HG03520 (cell line): ENCODE data around the gene TMEM43.
"Not testable (repeated sequence)": the region's sequence is repeated elsewhere in the genome, so short reads cannot be mapped to it uniquely, and the experiment has no call there.

Experiments used
- ATAC-seq: cut with Tn5 transposase; IDR thresholded peaks from one replicate; pipeline ENCODE4 v1.9.1; 2021; ENCODE audit warnings: mild to moderate bottlenecking, moderate library complexity; ENCODE audit not compliant: unreplicated experiment

The TMEM43 gene, protein sequence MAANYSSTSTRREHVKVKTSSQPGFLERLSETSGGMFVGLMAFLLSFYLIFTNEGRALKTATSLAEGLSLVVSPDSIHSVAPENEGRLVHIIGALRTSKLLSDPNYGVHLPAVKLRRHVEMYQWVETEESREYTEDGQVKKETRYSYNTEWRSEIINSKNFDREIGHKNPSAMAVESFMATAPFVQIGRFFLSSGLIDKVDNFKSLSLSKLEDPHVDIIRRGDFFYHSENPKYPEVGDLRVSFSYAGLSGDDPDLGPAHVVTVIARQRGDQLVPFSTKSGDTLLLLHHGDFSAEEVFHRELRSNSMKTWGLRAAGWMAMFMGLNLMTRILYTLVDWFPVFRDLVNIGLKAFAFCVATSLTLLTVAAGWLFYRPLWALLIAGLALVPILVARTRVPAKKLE

DNA sequence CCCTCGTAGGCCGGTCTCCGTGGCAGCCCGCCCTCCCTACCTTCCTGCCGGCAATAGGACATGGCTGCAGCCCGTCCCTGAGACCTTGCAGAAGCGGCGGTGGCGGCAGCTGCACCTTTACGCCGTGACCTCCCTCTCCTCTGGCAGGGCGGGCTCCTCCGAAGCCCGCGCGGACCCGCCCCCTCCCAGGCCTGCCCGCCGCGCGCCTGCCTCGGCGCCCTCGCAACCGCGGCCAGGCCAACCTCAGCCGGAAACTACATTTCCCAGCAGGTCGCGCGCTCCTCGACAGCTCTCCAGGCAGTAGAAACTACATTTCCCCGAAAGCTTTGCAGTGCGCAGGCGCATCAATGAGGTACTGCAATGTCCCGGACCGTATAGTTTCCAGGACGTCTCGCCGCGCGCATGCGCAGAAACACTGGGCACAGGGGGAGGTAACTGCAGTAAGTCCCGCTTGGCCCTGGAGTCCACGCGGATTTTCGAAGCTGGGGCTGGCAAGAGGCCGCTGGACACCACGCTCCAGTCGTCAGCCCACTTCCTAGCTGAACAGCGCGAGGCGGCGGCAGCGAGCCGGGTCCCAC is at the start of gene TMEM43, which contains the start of gene CHCHD4:
TSS of gene TMEM43 (plus strand) at position 438 of the 578 bp plus-strand sequence. CDS start 142 bp downstream, outside the sequence.
TSS of gene CHCHD4 (minus strand) at position 256 of the 578 bp plus-strand sequence. CDS start at position 62, 194 bp downstream.
- peak; percentile 79 for ATAC-seq

DNA sequence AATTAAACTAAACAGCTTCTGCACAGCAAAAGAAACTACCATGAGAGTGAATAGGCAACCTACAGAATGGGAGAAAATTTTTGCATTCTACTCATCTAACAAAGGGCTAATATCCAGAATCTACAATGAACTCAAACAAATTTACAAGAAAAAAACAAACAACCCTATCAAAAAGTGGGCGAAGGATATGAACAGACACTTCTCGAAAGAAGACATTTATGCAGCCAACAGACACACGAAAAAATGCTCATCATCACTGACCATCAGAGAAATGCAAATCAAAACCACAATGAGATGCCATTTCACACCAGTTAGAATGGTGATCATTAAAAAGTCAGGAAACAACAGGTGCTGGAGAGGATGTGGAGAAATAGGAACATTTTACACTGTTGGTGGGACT is 49.6 kb upstream of the TMEM43 start:
- ATAC-seq, result not testable (repeated sequence)

DNA sequence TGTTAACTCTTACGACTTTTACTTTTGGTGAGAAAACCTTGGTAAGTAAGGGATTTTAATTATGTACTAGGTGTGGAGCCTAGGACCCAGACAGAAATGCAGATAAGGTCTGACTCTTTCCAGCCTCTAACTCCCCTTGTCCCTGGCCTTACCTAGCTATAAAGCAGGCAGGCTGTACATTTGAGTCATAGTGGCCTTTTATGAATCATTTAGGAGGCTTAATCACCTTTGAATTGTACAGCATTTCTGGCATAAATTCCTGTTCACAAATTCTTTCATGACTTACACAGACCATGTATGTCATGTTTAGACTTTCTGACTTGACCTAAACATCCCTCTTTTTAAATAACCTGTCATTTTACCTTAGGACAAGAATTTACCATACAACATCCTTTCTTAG is 47.5 kb upstream of the TMEM43 start:
- no peak for ATAC-seq

DNA sequence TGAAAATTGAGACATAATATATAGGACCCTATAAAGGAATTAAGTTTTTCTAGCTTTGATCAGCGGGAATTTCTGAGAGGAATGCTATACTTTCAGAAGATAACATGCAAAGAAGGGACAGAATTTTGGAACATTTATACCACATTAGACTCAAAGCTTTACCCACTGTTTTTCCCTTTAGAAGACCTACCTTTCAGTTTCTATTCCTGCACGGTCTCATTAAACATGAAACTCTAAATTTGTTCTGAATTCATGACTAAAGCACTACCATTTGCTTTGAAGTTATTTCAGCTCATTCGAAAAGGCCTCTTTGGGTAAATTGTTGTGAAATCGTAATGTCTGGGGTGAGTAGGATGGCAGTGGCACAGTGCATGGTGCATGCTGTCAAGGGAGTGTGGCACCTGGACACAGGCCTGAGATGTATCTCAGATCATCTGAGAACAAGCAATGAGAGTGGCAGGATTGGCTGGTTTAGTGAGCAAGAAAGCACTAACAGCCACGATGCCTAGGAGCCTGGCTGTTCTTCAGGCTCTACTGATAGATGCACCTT is 42.7 kb upstream of the TMEM43 start:
- no peak for ATAC-seq

DNA sequence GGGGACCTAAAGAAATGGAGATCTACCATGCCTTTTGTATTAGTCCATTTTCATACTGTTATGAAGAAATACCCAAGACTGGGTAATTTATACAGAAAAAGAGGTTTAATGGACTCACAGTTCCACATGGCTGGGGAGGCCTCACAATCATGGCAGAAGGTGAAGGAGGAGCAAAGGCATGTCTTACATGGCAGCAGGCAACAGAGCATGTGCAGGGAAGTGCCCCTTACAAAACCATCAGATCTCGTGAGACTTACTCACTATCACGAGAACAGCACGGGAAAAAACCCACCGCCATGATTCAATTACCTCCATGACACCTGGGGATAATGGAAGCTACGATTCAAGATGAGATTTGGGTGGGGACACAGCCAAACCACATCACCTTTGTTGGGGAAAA is 37.4 kb upstream of the TMEM43 start:
- not testable (repeated sequence) for ATAC-seq

DNA sequence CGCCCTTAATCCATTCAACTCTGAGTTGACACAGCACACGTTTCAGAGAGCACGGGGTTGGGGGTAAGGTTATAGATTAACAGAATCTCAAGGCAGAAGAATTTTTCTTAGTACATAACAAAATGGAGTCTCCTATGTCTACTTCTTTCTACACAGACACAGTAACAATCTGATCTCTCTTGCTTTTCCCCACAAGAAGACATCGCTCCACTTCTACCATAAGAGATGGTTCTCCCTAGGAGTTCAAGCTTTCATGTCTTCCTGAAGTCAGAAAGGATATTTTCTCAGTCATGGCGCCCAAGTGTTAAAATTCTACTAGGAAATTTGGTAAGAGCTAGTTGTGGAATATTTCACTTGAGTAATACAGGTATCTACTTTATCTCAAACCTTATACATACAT is 32.9 kb upstream of the TMEM43 start:
- not testable (repeated sequence) for ATAC-seq

DNA sequence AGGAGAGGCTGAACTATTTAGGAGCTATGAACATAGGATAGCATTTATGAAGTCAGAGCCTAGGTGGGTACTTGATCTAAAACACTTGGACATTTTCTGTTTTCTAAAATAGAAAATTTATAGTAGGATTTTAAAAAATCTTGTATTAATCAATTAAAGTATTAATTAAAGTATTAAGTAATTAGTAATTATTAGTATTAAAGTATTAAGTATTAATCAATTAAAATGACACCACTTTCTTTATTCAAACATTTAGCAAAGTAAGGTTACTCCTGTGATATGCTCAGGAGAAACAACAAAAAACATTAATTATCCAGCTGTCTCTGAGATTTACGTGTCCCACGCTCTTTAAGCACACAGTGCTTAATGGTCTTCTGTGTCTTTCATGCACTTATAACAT is 32.4 kb upstream of the TMEM43 start:
- ATAC-seq, result no peak

DNA sequence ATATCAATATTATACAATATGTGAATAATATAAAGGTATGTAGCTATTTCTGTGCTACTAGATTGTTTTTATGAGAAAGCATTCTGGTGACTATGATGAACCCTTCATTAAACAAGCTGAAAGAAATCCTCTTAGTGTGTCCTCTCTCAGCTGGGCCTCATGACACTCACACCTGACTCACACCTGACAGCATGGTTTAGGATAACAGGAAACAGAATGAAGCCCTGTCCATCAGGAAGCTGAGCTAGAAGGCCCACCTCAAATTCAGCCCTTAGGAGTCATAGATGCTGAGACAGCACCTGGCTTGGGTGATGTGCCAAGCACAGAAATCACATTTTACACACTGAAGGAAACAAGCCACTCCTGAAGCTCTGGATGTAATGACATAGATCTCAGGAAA is 31.0 kb upstream of the TMEM43 start:
- ATAC-seq, result no peak

DNA sequence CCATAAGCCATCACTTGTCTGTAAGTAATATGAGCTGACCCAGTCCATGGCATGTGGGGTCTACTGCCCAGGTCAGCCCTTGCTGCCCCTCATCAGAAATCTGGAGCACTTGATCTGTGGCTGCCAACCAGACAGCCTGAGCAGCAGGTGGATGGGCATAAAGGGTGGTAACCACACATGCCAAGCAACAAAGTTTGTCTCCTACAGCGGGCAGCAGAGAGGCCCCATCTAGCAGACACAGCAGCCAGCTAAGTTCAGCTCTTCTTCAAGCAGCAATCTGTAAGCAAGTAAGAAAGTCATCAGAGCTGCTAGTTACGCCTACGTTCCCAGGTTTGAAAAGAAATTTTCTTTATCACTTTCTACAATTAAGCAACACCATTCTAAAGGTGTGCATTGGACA is 28.1 kb upstream of the TMEM43 start:
- no peak for ATAC-seq

DNA sequence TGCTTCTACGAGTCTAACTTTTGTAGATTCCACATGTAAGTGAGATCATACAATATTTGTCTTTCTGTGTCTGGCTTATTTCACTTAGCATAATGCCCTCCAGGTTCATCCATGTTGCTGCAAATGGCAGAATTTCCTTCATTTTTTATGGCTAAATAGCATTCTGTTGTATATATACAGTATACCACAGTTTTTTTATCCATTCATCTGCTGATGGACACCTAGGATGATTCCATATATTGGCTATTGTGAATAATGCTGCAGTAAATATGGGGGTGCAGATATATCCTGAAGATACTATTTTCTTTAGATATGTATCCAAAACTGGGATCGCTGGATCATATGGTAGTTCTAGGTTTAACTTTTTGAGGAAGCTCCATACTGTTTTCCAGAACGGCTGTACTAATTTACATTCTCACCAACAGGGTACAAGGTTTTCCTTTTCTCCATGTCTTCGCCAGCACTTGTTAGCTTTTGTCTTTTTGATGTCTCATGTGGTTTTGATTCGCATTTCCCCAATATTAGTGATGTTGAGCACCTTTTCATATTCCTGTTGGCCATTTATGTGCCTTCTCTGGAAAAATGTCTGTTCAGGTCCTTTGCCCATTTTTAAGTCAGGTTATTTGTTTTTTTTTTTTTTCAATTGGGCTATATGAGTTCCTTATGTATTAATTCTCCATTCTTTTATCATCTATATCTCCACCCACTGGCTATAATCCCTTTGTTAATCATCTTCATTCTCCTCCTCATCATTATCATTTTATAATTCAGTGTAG is 27.0 kb upstream of the TMEM43 start:
- ATAC-seq, result no peak

DNA sequence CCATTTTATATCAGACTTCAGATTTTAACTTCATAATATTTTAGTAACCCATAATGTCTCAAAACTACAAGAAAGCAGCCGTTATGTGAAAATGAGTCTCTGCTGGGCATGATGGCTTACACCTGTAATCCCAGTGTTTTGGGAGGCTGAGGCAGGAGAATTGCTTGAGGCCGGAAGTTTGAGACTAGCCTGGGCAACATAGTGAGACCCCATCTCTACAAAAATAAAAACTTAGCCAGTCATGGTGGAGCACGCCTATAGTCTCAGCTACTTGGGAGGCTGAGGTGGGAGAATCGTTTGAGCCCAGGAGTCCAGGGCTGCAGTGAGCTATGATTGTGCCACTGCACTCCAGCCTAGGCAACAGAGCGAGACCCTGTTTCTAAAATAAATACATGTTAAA is 15.0 kb upstream of the TMEM43 start:
- ATAC-seq, result not testable (repeated sequence)

DNA sequence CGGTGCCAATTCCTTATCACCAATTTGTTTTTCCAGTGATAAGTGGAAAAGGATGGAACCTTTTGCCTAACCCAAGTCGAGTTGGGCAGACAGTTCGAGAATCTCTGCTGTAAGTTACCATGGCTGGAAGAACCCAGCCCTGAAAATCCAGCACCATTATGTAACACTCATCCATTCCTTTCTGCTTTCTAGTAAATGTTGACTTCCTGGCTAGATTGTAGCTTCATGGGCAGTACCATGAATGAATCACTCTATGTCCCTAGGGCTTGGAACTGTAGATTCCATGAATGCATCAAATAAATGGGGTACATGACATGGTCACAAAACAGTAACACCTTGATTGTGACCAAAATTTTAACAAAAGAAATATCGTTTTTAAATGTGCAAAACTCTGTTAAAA is 14.2 kb upstream of the TMEM43 start:
- ATAC-seq, result no peak

DNA sequence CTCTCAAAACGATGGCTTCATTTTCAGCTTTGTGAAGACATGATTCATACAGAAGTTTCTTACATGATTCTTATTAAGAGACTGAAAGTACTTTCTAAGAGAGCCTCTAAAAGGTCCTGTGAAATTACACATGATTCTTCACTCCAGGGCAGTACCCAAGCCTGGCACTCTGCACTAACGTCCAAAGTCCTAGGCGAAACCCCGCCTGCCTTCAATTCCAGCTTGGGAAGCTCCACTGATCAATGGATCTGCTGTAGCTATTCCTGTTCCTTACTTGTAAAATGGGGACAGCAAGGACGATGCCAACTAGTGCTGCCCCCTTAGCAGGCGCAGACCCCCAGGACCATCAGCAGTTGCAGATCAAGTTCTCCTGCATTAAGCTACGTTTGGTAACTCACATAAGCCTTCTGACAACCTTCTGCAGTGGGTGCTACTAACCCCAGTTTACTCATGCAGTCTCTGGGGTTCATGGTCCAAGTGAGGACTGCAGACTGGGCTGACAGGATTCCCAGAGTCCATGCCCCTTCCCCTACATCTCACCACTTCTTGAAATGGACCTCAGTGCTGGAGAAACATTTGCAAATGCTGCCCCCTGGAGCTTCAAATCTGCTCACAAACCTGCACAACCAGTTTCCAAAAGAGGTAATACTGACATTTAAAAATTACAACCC is 10.8 kb upstream of the TMEM43 start:
- no peak for ATAC-seq

DNA sequence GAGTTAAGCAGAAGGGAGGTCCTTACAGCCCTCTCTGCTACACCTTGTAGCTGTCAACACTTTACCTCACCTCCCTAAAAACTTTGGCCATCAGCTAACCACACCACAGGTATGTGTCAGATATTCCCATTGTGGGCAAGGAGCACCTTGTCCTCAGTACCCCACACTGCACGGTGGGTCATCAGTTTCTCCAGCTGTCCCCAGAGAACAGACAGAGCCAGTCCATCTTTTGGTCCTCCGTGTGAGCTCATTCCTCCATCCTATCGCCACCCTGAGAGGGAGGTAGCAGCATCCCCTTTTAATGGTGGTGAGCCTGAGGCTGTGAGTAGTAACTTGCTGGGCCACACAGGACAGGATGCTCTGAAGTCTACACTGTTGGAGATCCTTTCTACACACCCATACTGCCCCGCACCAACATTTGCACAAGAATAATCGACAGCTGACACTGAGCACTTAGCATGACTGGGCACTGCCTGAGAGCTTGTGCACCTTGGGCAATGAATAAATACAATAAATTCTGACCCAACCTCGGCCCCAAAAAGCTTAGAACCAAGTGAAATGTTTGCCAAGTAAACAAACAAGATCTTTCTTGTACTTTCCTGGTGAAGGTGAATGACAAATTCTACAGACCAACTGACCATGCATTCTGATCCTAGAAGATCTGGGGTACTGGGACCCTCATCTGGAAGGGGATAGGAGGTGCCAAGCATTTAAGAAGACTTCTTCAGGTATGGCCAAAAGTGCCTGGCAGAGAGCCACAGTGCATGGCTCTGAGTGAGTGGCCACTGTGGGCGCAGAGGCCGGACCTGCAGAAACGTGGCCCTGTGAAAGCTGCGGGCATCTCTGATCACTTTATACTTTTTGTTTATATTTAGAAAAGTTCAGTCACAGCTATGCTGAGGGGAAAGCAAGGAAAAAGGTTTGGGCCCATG is 7.1 kb upstream of the TMEM43 start:
- no peak for ATAC-seq

DNA sequence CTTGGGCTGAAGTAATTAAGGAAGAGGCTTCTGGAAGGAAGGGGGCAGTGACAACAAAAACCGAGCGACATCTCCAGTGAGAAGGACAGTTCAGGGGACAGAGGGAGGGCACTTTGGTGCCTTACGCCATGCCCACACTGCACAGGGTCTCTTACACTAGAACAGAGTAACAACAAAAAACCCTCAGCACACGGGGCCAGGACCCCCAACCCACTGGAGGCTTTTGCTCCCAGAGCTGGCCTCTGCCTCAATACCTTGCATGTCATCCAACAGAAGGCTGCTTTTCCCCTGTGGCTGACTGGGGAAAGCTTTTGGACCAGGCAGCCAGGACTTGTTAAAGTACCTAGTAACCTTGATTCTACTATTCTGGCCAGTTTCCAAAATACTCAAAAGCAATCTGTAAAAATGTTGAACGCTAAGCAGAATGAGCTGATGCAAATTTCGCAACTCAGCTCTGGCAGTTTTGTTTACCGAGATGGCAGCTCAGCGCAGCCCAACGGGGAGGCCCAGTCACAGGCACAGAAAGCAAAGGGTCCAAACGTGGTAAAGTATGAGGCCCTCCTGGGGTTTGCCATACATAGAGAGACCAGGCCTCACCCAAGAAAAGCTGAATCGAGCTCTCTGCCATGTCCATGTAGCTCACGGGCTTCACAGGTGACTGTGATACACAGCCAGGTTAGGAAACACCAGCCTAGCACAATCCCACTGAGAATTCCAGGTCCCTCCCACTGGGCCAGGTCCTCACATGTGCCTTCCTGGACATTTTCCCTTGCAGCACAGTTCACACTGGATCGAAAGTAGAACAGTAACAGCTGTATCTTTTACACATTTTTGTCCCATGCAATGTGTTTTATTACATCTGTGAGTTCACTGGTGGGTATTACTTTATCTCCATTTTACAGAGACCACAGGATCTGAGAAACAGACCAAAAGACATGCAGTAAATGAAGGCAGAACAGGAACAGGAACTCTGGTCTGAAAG is 6.2 kb upstream of the TMEM43 start:
- ATAC-seq, result no peak

DNA sequence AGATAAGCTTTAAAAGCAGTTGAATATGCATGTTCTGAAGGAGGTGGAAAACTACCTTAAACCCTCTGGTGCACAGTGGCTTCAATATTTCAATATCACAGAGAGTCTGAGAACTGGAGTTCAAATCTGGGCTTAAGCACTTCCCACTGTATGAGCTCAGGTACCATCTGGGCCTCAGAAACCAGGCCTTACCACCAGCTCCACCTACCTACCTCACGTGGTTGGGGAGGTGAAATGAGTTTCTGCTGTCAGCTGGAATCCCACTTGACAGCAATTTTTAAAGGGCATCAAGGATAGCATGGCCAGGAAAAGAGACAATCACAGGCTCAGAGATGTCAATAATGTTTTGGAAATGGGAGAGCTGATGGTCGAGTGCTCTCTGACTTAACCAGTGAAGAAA is 5.2 kb upstream of the TMEM43 start:
- ATAC-seq, result no peak

DNA sequence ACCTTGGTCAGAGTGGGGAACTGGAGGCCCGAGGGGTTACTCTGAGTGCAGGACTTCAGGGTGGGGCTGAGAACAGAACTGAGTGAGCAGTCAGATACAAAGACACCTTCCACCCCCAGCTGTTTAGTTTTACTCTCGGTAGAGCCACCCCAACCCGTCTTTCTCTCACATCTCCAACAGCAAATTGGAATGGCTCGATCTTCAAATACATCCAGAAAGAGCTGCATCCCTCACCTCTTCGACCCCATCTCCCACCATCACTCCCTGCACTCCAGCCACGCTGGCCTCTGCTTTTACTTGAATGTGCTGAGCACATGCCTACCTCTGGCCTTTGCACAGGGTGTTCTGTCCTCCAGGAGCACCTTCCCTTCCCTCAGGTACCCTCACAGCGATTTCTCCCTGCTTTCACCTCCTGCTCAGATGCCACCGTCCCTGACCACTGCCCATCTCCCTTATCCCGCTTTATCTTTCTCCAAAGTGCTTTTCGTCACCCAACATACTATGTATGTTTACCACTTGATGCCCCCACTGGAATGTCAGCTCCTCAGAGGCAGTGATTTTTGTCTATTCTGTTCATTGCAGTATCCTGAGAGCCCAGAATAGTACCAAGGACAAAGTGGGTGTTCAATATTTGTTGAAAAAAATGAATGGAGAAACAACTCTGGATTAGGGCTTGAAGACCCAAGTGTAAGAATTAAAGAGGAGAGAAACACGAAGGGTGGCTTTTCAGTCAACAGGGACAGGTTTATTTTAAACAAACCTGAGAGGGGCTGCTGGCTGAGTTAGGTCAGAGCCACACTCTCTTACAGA is 4.5 kb upstream of the TMEM43 start:
- no peak for ATAC-seq
